Skeletal muscle satellite cell (primary cell): ENCODE results near the gene CDKN2B-AS1.
A peak's percentile ranks its signal among the peaks of the same experiment; 100 is the strongest.

Experiments
- H3K27me3 ChIP-seq: 2 replicates; pipeline ENCODE4 v1.7.0; 2013; ENCODE audit warnings: low read length; ENCODE audit not compliant: control insufficient read depth, insufficient read depth
- H3K36me3 ChIP-seq: 2 replicates; pipeline ENCODE4 v1.7.0; 2013; ENCODE audit warnings: mild to moderate bottlenecking, control low read depth, low read length; ENCODE audit not compliant: insufficient read depth
- H3K4me1 ChIP-seq: 2 replicates; pipeline ENCODE4 v1.7.0; 2013; ENCODE audit warnings: low read length; ENCODE audit not compliant: control insufficient read depth, insufficient read depth
- H3K4me2 ChIP-seq: 2 replicates; pipeline ENCODE4 v1.7.0; 2013; ENCODE audit warnings: mild to moderate bottlenecking, low read length
- H3K4me3 ChIP-seq: 2 replicates; pipeline ENCODE4 v1.7.0; 2013; ENCODE audit warnings: low read length
- H3K9ac ChIP-seq: 2 replicates; pipeline ENCODE4 v1.7.0; 2013; ENCODE audit warnings: mild to moderate bottlenecking, low read depth, low read length, moderate library complexity
- H3K9me3 ChIP-seq: replicated peaks from 2 replicates; pipeline ENCODE4 v1.7.0; 2013; ENCODE audit warnings: mild to moderate bottlenecking, control low read depth, low read length

Gene CDKN2B-AS1

DNA sequence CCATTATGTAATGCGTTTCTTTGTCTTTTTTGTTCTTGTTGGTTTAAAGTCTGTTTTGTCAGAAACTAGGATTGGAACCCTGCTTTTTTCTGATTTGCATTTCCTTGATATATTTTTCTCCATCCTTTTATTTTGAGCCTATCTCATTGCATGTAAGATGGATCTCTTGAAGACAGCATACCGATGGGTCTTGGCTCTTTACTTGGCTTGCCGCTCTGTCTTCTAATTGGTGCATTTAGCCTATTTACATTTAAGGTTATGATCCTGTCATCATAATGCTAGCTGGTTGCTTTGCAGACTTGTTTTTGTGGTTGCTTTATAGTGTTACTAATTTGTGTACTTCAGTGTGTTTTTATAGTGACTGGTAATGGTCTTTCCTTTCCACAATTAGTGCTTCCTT lies 27.8 kb downstream of the CDKN2B-AS1 start:
- no peaks in the 10 kb centered on the region for H3K27me3 ChIP-seq
- no peak overlapping the region for H3K4me3 ChIP-seq
- no peak overlapping the region for H3K4me2 ChIP-seq
- H3K4me1 ChIP-seq, result no peaks in the 10 kb centered on the region
- H3K9ac ChIP-seq, result no peak overlapping the region
- H3K9me3 ChIP-seq, result no peaks in the 10 kb centered on the region
- no peaks in the 10 kb centered on the region for H3K36me3 ChIP-seq

DNA sequence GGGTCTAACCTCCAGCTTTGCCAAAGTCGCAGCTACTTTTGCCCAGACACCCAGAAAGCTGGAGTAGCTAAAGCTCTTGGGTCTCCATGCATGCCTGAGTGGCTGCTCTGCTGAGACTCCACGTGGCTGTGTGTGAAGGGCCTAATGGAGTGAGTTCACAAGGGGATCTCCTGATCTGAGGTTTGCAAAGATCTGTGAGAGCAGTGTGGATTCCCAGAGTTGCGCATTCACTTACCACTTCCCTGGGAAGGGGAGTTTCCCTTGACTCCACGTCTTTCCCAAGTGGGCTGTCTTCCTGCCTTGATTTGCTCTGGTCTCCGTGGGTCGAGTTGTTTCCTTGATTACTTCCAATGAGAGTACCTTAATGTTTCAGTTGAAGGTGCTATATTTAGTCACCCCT lies 32.1 kb downstream of the CDKN2B-AS1 start:
- no peak overlapping the region for H3K4me3 ChIP-seq

DNA sequence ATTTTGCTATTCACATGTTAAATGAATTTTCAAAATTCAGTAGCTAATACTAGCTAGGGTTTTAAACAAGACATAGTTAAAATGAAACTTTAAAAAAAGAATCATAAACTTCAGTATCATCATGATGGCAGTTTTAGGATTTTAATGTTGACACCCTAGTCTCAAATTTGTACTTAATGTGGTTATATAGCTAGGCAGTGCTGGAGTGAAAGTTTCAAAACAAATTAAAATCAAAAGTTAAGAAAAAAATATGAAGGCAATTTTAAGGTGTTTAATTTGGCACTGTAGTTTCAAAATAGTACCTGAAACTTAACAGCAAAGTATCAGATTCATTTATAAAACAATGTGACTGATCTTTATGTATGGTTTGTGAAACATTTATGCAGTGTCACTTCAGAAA lies 33.8 kb downstream of the CDKN2B-AS1 start:
- H3K36me3 ChIP-seq, result no peaks in the 10 kb centered on the region
- peaks cover 11% of the 10 kb centered on the region for H3K4me1 ChIP-seq
- no peaks in the 10 kb centered on the region for H3K27me3 ChIP-seq
- H3K4me3 ChIP-seq, result no peak overlapping the region
- no peak overlapping the region for H3K9ac ChIP-seq
- no peak overlapping the region for H3K4me2 ChIP-seq
- no peaks in the 10 kb centered on the region for H3K9me3 ChIP-seq

More for the DNA sequence above, 32.1 kb downstream of the CDKN2B-AS1 start:
- H3K9me3 ChIP-seq, result no peaks in the 10 kb centered on the region
- peaks cover 11% of the 10 kb centered on the region for H3K4me1 ChIP-seq
- no peaks in the 10 kb centered on the region for H3K27me3 ChIP-seq
- no peak overlapping the region for H3K9ac ChIP-seq
- no peak overlapping the region for H3K4me2 ChIP-seq
- H3K36me3 ChIP-seq, result no peaks in the 10 kb centered on the region

DNA sequence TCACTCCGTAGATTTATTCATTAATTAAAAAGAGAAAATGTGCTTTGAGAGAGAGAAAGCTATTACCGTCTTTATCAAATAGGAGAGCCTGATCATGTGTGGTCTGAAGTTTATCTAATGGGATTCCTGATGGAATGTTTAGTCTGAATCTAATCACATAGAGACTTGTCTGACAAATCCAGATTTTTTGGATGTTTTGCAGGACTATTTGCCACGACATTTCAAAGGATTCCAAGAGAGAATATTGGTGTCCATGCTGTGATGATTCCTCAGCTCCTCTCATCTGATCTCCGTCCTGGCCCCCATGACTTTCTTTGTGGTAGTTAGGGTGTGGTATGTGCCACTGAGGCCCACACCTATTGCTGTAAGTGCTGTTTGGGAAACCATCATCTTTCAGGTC lies 34.6 kb downstream of the CDKN2B-AS1 start:
- no peak overlapping the region for H3K4me3 ChIP-seq
- no peaks in the 10 kb centered on the region for H3K36me3 ChIP-seq
- no peaks in the 10 kb centered on the region for H3K27me3 ChIP-seq
- H3K9ac ChIP-seq, result no peak overlapping the region
- peaks cover 11% of the 10 kb centered on the region for H3K4me1 ChIP-seq
- H3K4me2 ChIP-seq, result no peak overlapping the region
- H3K9me3 ChIP-seq, result no peaks in the 10 kb centered on the region

DNA sequence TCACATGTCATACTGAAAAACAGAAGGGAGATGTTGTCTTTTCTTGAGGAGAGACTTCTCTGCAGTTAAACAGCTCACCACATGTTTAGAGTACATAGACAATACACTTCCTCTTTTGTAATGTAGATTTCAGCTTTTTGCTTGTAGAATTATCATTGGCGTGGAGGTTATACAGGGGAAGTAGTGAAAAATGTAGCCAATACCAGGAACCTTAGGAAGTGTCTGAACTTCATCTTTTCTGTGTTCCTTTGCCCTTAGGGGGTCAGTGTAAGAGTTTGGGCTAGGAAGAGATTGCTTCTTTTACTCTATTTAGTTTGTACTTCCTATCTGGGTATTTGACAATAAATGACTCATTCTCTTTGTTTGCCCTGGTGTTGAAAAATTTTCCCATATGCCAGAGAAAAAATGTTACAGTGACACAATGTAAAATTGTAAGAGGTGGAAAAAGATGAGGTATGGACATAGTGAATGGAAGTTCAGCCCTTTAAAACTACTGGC lies 35.6 kb downstream of the CDKN2B-AS1 start:
- H3K9me3 ChIP-seq, result no peaks in the 10 kb centered on the region
- H3K9ac ChIP-seq, result peak overlapping the region; percentile 52
- no peaks in the 10 kb centered on the region for H3K27me3 ChIP-seq
- H3K4me2 ChIP-seq, result peak overlapping the region; percentile 58
- H3K36me3 ChIP-seq, result no peaks in the 10 kb centered on the region
- peaks cover 11% of the 10 kb centered on the region for H3K4me1 ChIP-seq
- H3K4me3 ChIP-seq, result peak overlapping the region; percentile 26

DNA sequence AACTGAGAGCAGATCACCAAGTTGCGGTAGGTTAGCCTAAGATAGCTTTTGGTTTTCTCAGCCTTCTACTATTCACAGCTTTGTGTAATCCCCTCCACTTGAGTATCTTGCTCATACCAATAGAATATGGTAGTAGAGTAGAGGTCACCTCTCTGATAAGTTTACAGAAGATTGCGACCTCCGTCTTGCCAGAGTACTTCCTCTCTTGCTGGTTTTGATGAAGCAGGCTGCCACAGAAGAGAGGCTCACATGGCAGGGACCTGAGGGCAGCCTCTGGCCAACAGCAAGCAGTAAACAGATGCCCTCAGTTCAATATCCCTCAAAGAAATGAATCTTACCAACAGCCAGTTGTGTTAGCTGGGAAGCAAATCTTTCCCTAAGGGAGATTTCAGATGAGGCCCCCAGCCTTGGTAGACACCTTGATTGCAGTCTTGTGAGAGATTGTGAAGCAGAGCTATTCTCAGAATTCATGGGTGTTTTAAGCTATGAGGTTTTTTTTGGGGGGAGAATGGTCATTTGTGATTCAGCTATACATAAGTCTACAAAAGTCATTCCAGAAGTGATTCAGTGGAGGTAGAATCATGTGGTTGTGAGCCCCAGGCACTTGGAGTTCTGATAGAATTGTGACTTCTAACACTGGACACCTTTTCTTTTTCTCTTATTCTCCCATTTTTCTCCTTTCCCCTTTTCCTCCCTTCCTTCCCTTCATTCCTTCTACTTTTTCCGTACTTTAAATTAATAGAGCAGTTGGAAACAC lies 37.2 kb downstream of the CDKN2B-AS1 start:
- Histone ChIP-seq H3K4me2 (no peak overlapping the region), H3K9ac (no peak overlapping the region), H3K4me3 (no peak overlapping the region), H3K9me3 (no peaks in the 10 kb centered on the region), H3K36me3 (no peaks in the 10 kb centered on the region), H3K27me3 (no peaks in the 10 kb centered on the region), H3K4me1 (peaks cover 11% of the 10 kb centered on the region)

DNA sequence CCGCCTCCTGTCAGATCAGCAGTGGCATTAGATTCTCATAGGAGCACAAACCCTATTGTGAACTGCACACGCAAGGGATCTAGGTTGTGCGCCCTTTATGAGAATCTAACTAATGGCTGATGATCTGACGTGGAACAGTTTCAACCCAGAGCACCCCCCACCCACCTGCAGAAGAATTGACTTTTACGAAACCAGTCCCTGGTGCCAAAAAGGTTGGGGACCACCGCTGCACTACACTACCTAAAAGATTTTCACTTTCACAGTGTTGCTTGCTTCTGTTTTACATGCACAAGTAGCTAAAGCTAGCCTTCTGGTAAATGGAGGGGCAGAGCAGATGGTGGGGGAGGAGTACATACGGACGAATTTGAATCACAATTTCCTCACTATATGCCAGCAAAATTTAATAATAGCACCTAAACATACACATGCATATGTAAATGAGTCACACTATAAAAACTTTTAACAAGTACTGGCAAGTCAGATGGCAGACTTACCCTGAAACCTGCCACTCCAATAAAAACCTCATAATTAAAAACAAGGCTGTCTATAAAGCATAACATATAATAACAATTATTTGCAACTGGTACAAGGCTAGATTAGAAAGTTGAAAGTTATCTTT lies 38.5 kb downstream of the CDKN2B-AS1 start:
- Histone ChIP-seq H3K9me3 (no peaks in the 10 kb centered on the region), H3K4me3 (no peak overlapping the region), H3K36me3 (no peaks in the 10 kb centered on the region), H3K4me2 (no peak overlapping the region), H3K27me3 (no peaks in the 10 kb centered on the region), H3K4me1 (peaks cover 19% of the 10 kb centered on the region), H3K9ac (no peak overlapping the region)

DNA sequence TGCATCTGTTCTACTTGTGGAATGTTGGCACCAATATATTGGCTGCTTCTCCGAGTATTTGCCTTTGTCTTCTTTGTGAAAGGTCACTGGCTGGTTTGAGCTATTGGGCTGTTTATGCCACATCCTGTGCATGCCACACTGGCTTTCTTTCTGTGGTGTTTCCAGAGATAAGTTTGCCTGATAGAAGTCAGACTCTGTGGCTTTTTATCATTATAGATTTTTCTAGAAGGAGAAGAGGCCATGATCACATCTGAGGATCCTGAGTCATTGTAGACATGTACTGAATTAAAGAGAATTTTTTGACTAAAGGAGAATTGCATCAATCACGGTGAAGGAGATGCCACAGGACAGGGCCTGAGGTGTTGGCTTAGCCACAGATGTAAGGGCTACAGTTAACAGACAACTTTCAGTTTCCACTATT lies 41.0 kb downstream of the CDKN2B-AS1 start:
- H3K36me3 ChIP-seq, result no peaks in the 10 kb centered on the region

DNA sequence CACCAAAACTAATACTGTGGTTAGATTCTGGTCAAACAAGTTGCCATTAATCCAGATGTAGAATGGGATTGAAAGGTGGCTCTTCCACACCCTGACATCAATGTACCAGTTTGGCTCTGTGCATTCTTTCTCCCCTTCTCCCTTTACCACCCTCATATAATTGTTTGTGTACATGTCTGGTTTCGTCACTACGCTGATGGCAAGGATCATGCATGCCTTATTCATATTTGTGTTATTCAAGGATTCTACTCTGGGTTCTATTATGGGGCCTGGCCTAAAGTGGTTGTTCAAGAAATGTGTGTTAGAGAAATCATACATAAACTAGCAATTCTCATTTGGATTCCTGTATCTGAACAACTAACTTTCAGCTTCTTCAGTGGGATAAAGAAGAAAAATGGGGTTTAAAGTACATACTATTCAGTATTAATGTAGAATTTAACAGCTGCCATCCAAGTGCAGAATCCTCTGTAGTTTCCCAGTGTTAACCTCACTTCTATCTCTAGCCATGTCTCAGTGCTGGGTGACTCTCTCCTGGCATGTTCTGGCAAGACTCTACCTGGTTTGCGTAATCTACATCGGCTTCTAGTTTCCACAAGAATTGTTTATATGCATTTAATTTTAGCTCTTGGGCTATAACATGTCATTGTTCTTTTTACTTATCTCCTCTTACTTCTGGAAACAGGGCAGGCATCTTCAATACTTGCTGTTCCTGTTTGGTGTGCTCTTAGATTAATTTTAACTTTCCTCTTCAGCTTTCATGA lies 42.5 kb downstream of the CDKN2B-AS1 start:
- Histone ChIP-seq H3K4me3 (no peak overlapping the region), H3K36me3 (no peaks in the 10 kb centered on the region), H3K9me3 (no peaks in the 10 kb centered on the region), H3K9ac (no peak overlapping the region), H3K4me1 (peaks cover 38% of the 10 kb centered on the region), H3K4me2 (no peak overlapping the region), H3K27me3 (no peaks in the 10 kb centered on the region)

More for the DNA sequence above, 41.0 kb downstream of the CDKN2B-AS1 start:
- Histone ChIP-seq H3K27me3 (no peaks in the 10 kb centered on the region), H3K4me3 (no peak overlapping the region), H3K4me2 (no peak overlapping the region), H3K4me1 (peaks cover 27% of the 10 kb centered on the region), H3K9ac (no peak overlapping the region), H3K9me3 (no peaks in the 10 kb centered on the region)

DNA sequence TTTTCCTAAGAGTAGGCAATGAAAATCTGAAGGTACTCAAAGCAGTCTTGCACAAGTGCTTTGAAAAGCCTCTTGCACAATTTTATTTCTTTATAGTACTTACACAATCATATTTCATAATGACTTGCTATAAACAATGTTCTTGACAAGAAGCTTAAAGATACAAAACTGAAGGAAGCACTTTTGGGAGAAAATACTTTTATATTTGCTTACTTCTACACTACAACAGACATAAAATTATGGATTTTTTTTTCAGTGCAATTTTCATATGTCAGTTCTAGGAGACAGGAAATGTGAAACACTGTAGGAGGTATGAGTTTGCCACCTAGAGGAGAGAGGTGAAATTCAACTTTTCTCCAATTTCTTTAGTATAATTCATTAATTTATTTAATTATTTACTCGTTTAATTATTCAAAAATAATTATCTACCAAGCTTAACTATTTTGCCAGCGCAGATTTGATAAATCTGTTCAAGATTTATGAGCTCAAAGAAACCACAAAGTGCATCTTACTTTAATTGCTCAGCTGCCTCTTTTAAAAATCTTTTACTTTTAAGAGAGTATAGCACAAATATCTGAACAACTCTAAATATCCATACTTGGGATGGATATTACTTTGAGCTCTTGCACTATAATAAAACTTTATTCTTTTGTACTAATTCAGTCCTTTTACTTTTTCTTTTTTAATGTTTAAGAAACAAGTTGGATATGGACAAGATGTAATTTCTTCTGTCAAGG lies 43.5 kb downstream of the CDKN2B-AS1 start:
- Histone ChIP-seq H3K9ac (no peak overlapping the region), H3K27me3 (no peaks in the 10 kb centered on the region), H3K4me1 (peaks cover 42% of the 10 kb centered on the region)

DNA sequence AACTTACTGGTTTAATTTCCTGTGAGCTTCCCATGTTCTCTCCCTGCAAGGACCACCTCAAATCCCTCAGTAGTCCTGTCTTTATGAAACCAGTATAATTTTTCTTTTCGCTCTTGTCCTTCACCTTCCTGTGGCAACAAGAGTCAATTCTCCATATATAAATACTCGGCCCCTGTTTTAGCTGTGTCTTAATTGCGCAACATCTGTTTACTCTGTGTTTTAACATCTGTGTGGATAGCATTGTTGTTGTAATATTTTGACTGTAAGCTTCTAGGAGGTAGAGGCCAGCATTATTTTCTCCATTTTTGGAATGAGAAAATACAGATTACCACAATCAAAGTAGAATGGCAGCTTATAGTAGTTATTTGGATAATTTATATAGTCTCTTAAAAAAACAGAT lies 44.7 kb downstream of the CDKN2B-AS1 start:
- H3K4me3 ChIP-seq, result no peak overlapping the region
- H3K9ac ChIP-seq, result no peak overlapping the region
- H3K4me2 ChIP-seq, result no peak overlapping the region
- H3K4me1 ChIP-seq, result peaks cover 47% of the 10 kb centered on the region
- H3K36me3 ChIP-seq, result no peaks in the 10 kb centered on the region
- H3K27me3 ChIP-seq, result no peaks in the 10 kb centered on the region
- H3K9me3 ChIP-seq, result no peaks in the 10 kb centered on the region

More for the DNA sequence above, 43.5 kb downstream of the CDKN2B-AS1 start:
- Histone ChIP-seq H3K36me3 (no peaks in the 10 kb centered on the region), H3K9me3 (no peaks in the 10 kb centered on the region), H3K4me3 (no peak overlapping the region), H3K4me2 (no peak overlapping the region)
